Lower leg skin (tissue), 3 donors: ENCODE results near the gene PRR20G.

Source experiments
- POLR2A ChIP-seq, 2 donors: fragments of 450-650 bp; IDR thresholded peaks; one replicate each; pipeline ENCODE4 v1.6.1; 2016 to 2017; ENCODE audit warnings: antibody characterized with exemption in 2 of 2, mild to moderate bottlenecking in 1 of 2, moderate library complexity in 1 of 2
- TF ChIP-seq, protein P1 (sequence below), 3 donors: fragments of 450-650 bp; IDR thresholded peaks; one replicate each; pipeline ENCODE4 v1.5.1; 2016; ENCODE audit warnings: antibody characterized with exemption in 3 of 3, mild to moderate bottlenecking in 3 of 3, moderate library complexity in 2 of 3

DNA sequence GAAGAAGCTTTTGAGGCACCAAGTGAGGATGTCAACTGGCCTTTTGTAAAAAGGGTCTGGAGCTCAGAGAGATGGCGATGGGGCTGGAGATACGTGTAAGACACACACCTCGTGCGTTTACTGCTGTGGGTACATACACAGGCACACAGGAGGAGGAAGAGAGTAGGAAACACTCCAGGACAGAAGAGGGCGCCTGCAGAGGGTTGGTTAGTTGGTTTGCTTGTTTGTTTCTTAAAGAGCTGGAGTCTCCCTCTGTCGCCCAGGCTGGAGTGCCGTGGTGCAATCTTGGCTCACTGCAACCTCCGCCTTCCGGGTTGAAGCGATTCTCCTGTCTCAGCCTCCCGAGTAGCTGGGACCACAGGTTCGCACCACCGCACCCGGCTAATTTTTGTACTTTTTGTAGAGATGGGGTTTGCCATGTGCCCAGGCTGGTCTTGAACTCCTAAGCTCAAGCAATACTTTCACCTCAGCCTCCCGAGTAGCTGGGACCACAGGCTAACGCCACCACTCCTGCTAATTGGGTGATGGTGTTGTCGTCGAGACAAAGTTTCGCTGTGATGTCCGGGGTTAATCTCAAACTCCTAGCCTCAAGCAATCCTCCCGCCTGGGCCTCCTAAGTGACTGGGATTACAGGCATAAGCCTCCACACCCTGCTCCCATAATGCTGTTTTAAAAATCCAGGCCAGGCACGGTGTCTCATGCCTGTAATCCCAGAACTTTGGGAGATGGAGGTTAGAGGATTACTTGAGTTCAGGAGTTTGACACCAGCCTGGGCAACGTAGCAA, 1.3 kb upstream of the PRR20G start:
- TF ChIP-seq, protein P1, sequence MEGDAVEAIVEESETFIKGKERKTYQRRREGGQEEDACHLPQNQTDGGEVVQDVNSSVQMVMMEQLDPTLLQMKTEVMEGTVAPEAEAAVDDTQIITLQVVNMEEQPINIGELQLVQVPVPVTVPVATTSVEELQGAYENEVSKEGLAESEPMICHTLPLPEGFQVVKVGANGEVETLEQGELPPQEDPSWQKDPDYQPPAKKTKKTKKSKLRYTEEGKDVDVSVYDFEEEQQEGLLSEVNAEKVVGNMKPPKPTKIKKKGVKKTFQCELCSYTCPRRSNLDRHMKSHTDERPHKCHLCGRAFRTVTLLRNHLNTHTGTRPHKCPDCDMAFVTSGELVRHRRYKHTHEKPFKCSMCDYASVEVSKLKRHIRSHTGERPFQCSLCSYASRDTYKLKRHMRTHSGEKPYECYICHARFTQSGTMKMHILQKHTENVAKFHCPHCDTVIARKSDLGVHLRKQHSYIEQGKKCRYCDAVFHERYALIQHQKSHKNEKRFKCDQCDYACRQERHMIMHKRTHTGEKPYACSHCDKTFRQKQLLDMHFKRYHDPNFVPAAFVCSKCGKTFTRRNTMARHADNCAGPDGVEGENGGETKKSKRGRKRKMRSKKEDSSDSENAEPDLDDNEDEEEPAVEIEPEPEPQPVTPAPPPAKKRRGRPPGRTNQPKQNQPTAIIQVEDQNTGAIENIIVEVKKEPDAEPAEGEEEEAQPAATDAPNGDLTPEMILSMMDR (IDR thresholded peaks at IDR 0.05) = no peak
- no peak for TF ChIP-seq POLR2A (IDR thresholded peaks at IDR 0.05)
